Measurements from ENCODE around the gene STK39.

- TF ChIP-seq PHB2 (IDR thresholded peaks at IDR 0.05; ENCODE audit: low read depth) (no peak), SIX5 (IDR thresholded peaks at IDR 0.05; ENCODE audit: borderline replicate concordance in 1 of 2, insufficient read depth in 1 of 2, low read depth in 1 of 2, low read length in 2 of 2) (no peak), POLR2A (conservative IDR thresholded peaks at IDR 0.05) (no peak), NRF1 (conservative IDR thresholded peaks at IDR 0.05 in 1 of 2, IDR thresholded peaks at IDR 0.05 in 1 of 2) (no peak), HDAC2 (IDR thresholded peaks at IDR 0.05) (no peak), TCF7L2 (IDR thresholded peaks at IDR 0.05; ENCODE audit: low read depth, low read length) (no peak), OTX1 (CRISPR knock-in tag; IDR thresholded peaks at IDR 0.05) (no peak), FOXM1 (IDR thresholded peaks at IDR 0.05; ENCODE audit: low read depth) (no peak), FOXM1 (CRISPR knock-in tag; IDR thresholded peaks at IDR 0.05; ENCODE audit: low read depth) (no peak), CTCF (IDR thresholded peaks at IDR 0.05 in 2 of 3, conservative IDR thresholded peaks at IDR 0.05 in 1 of 3; ENCODE audit: insufficient read depth in 2 of 3, low read depth in 1 of 3, low read length in 3 of 3) (no peak)
These were observed 66.9 kb downstream of the STK39 start for GRCh38 chr2:168180483-168180882.

Data from K562 (cell line).